Glomerular visceral epithelial cell (primary cell): ENCODE data around the gene RTN4RL2.
"Not testable (repeated sequence)": the region's sequence is repeated elsewhere in the genome, so short reads cannot be mapped to it uniquely, and the experiment has no call there.

Experiments used
- DNase-seq: peaks from one replicate; pipeline ENCODE4 v3.0.0-alpha.2; 2016; ENCODE audit errors: extremely low spot score

RTN4RL2 gene

GRCh38 chr11:57432714-57433163, 27.6 kb upstream of the RTN4RL2 start:
- peak; percentile 88 for DNase-seq

- peak; percentile 74 for DNase-seq
These were observed 25.4 kb upstream of the RTN4RL2 start for GRCh38 chr11:57434640-57435546.

- DNase-seq: no peak
These were observed 24.3 kb upstream of the RTN4RL2 start for GRCh38 chr11:57436031-57436430.

GRCh38 chr11:57438345-57439285, 21.7 kb upstream of the RTN4RL2 start:
- DNase-seq: no peak

GRCh38 chr11:57439786-57440185, 20.5 kb upstream of the RTN4RL2 start:
- no peak for DNase-seq

- no peak for DNase-seq
These were observed 19.4 kb upstream of the RTN4RL2 start for GRCh38 chr11:57440744-57441414.

- DNase-seq: no peak
These were observed 15.8 kb upstream of the RTN4RL2 start for GRCh38 chr11:57444362-57445121.

GRCh38 chr11:57445122-57445394, 15.3 kb upstream of the RTN4RL2 start:
- not testable (repeated sequence) for DNase-seq

GRCh38 chr11:57446055-57446454, 14.3 kb upstream of the RTN4RL2 start:
- no peak for DNase-seq

GRCh38 chr11:57453543-57454177, 6.7 kb upstream of the RTN4RL2 start:
- DNase-seq: no peak

GRCh38 chr11:57456960-57457642, 3.2 kb upstream of the RTN4RL2 start:
- DNase-seq: peak; percentile 85

GRCh38 chr11:57457643-57458023, 2.7 kb upstream of the RTN4RL2 start:
- DNase-seq: no peak

- DNase-seq: no peak
These were observed 2.3 kb upstream of the RTN4RL2 start for GRCh38 chr11:57458060-57458409.

- DNase-seq: peak; percentile 31
These were observed 1.7 kb upstream of the RTN4RL2 start for GRCh38 chr11:57458410-57459163.

- no peak for DNase-seq
These were observed 935 bp upstream of the RTN4RL2 start for GRCh38 chr11:57459164-57460021.

- no peak for DNase-seq
These were observed 726 bp downstream of the RTN4RL2 start for GRCh38 chr11:57460758-57461749.

GRCh38 chr11:57461841-57462489, 1.6 kb downstream of the RTN4RL2 start:
- no peak for DNase-seq
